Measurements from ENCODE around the gene BTN2A1. TPM values are rescaled to one million over a fixed set of nuclear protein-coding genes. Genes with fewer than 3 reads are reported as not detected.

BTN2A1 gene
- total RNA-seq, 1 experiment from 2014 or later, result 6.4 TPM

DNA sequence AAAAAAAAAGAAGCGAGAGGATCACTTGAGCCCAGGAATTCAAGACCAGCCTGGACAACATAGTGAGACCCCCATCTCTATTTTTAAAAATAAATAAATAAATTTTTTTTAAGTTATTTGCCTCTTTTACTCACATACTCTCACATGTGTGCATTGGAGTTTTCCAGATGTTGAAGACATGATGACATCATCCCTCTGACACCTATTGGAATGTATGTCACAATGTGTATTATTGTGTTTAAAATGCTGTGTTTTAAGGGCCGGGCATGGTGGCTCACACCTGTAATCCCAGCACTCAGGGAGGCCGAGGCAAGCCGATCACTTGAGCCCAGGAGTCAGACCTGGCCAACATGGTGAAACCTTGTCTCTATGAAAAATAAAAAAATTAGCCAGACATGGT lies 24.6 kb downstream of the BTN2A1 start:
- H3K9ac ChIP-seq (ENCODE audit: low read length), result no peak overlapping the region
- H3K9me3 ChIP-seq (ENCODE audit: low read length), result 0 out of 2 replicates have a peak, but pooled peaks cover 4% of the 10 kb centered on the region
- H4K20me1 ChIP-seq (ENCODE audit: insufficient read depth, low read depth, low read length), result no peaks in the 10 kb centered on the region
- H3K27ac ChIP-seq (ENCODE audit: low read length), result no peak overlapping the region
- H3K27me3 ChIP-seq (ENCODE audit: low read length), result 0 out of 2 replicates have a peak, but pooled peaks cover 2% of the 10 kb centered on the region
- H3K9me2 ChIP-seq (replicated peaks; ENCODE audit: insufficient read depth, low read length), result no peaks in the 10 kb centered on the region
- peaks cover under 1% of the 10 kb centered on the region; the same call in 1 of the 2 replicates for H3K4me1 ChIP-seq (ENCODE audit: low read length)
- no peaks in the 10 kb centered on the region for H3K79me2 ChIP-seq (ENCODE audit: low read length)
- no peaks in the 10 kb centered on the region for H3K36me3 ChIP-seq (ENCODE audit: insufficient read depth, low read length)
- DNase-seq, result no peak
- H3K4me2 ChIP-seq (ENCODE audit: low read depth, low read length, poor library complexity, severe bottlenecking), result no peak overlapping the region
- H2AFZ ChIP-seq (ENCODE audit: low read length), result no peak overlapping the region
- H3K4me3 ChIP-seq (ENCODE audit: low read length), result no peak overlapping the region

- Histone ChIP-seq H3K4me2 (ENCODE audit: low read depth, low read length, poor library complexity, severe bottlenecking) (no peak overlapping the region), H3K27me3 (ENCODE audit: low read length) (0 out of 2 replicates have a peak, but pooled peaks cover 2% of the 10 kb centered on the region), H3K27ac (ENCODE audit: low read length) (no peak overlapping the region), H3K4me1 (ENCODE audit: low read length) (no peaks in the 10 kb centered on the region), H3K9me3 (ENCODE audit: low read length) (0 out of 2 replicates have a peak, but pooled peaks cover 4% of the 10 kb centered on the region), H3K36me3 (ENCODE audit: insufficient read depth, low read length) (no peaks in the 10 kb centered on the region), H3K9me2 (replicated peaks; ENCODE audit: insufficient read depth, low read length) (no peaks in the 10 kb centered on the region), H3K4me3 (ENCODE audit: low read length) (no peak overlapping the region), H4K20me1 (ENCODE audit: insufficient read depth, low read depth, low read length) (no peaks in the 10 kb centered on the region), H2AFZ (ENCODE audit: low read length) (no peak overlapping the region), H3K9ac (ENCODE audit: low read length) (no peak overlapping the region), H3K79me2 (ENCODE audit: low read length) (no peaks in the 10 kb centered on the region)
- no peak for DNase-seq
These were observed 26.0 kb downstream of the BTN2A1 start for GRCh38 chr6:26483727-26484126.

DNA sequence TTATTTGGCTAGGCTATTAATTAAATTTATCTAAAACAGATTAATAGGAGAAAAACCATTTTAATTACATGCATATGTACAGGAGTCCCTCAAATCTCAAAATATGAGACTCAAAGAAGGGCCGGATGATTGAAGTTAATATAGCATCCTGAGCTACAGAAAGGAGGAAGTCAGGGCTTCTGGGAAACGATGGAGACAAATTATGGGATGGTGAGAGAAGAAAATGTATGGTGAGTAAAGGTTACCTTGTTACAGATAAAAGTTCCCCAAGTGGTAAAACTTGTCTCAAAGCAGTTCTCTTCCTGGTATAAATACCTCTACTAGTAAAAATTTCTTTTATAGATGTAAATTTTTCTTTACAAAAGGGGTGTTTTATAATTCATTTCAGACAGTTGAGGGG lies 26.4 kb downstream of the BTN2A1 start:
- Histone ChIP-seq H3K79me2 (ENCODE audit: low read length) (no peaks in the 10 kb centered on the region), H3K9me2 (replicated peaks; ENCODE audit: insufficient read depth, low read length) (no peaks in the 10 kb centered on the region), H3K27me3 (ENCODE audit: low read length) (0 out of 2 replicates have a peak, but pooled peaks cover 2% of the 10 kb centered on the region), H3K9me3 (ENCODE audit: low read length) (0 out of 2 replicates have a peak, but pooled peaks cover 4% of the 10 kb centered on the region), H3K4me3 (ENCODE audit: low read length) (no peak overlapping the region), H3K27ac (ENCODE audit: low read length) (no peak overlapping the region), H2AFZ (ENCODE audit: low read length) (no peak overlapping the region), H3K4me2 (ENCODE audit: low read depth, low read length, poor library complexity, severe bottlenecking) (no peak overlapping the region), H3K9ac (ENCODE audit: low read length) (no peak overlapping the region), H3K36me3 (ENCODE audit: insufficient read depth, low read length) (no peaks in the 10 kb centered on the region), H3K4me1 (ENCODE audit: low read length) (no peaks in the 10 kb centered on the region), H4K20me1 (ENCODE audit: insufficient read depth, low read depth, low read length) (no peaks in the 10 kb centered on the region)
- DNase-seq, result no peak

DNA sequence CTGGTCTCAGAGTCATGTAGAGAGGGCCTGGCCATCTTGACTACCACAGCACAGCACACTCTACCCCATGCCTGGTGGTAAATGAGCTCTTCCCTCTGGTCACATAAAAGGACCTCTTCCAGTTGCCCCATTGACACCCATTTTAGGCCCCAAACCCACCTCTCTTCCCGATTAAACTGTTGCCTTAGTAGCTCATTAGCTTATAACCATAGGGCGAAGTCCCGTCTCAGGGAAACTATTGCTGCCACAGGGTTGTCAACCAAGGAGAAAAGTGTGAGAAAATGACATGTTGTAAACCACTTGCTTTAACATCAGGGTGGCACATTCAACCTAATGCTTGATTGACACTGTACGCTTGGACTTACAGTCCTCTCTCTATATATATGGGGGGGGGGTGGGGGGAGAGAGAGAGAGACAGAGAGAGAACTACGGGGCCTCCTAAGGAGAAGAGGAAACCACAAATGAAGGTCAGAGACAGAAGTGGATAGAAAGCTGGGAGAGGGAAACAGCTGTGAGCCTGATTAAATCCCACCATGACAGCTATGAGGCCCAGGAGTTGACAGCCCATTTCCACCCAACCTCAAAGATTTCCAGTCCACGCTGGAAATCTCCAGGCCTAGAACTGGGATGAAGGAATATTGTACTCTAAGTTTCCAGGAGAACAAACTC lies 27.5 kb downstream of the BTN2A1 start:
- Histone ChIP-seq H3K36me3 (ENCODE audit: insufficient read depth, low read length) (no peaks in the 10 kb centered on the region), H3K27me3 (ENCODE audit: low read length) (0 out of 2 replicates have a peak, but pooled peaks cover 2% of the 10 kb centered on the region), H3K4me2 (ENCODE audit: low read depth, low read length, poor library complexity, severe bottlenecking) (no peak overlapping the region), H3K9me2 (replicated peaks; ENCODE audit: insufficient read depth, low read length) (no peaks in the 10 kb centered on the region), H3K9ac (ENCODE audit: low read length) (no peak overlapping the region), H3K79me2 (ENCODE audit: low read length) (no peaks in the 10 kb centered on the region), H3K4me3 (ENCODE audit: low read length) (no peak overlapping the region), H3K27ac (ENCODE audit: low read length) (no peak overlapping the region), H3K9me3 (ENCODE audit: low read length) (0 out of 2 replicates have a peak, but pooled peaks cover 4% of the 10 kb centered on the region), H4K20me1 (ENCODE audit: insufficient read depth, low read depth, low read length) (no peaks in the 10 kb centered on the region), H2AFZ (ENCODE audit: low read length) (no peak overlapping the region), H3K4me1 (ENCODE audit: low read length) (no peaks in the 10 kb centered on the region)
- DNase-seq, result no peak

DNA sequence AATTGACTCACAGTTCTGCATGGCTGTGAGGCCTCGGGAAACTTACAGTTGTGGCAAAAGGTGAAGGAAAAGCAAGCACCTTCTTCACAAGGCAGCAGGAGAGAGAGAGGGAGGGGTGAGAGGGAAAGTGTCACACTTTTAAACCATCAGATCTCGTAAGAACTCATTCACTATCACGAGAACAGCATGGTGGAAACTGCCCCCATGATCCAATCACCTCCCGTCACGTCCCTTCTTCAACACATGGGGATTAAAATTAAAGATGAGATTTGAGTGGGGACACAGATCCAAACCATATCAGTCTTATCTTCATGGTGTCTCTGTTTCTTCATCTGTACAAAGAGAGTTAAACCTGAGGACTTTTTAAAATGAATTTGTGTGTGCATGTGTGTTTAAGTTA lies 28.6 kb downstream of the BTN2A1 start:
- DNase-seq, result no peak
- Histone ChIP-seq H3K9ac (ENCODE audit: low read length) (no peak overlapping the region), H3K79me2 (ENCODE audit: low read length) (no peaks in the 10 kb centered on the region), H3K36me3 (ENCODE audit: insufficient read depth, low read length) (no peaks in the 10 kb centered on the region), H3K4me2 (ENCODE audit: low read depth, low read length, poor library complexity, severe bottlenecking) (no peak overlapping the region), H2AFZ (ENCODE audit: low read length) (no peak overlapping the region), H3K9me2 (replicated peaks; ENCODE audit: insufficient read depth, low read length) (no peaks in the 10 kb centered on the region), H3K4me1 (ENCODE audit: low read length) (no peaks in the 10 kb centered on the region), H4K20me1 (ENCODE audit: insufficient read depth, low read depth, low read length) (no peaks in the 10 kb centered on the region), H3K27ac (ENCODE audit: low read length) (no peak overlapping the region), H3K9me3 (ENCODE audit: low read length) (no peaks in the 10 kb centered on the region), H3K4me3 (ENCODE audit: low read length) (no peak overlapping the region), H3K27me3 (ENCODE audit: low read length) (0 out of 2 replicates have a peak, but pooled peaks cover 2% of the 10 kb centered on the region)

- Histone ChIP-seq H3K9ac (ENCODE audit: low read length) (no peak overlapping the region), H3K9me3 (ENCODE audit: low read length) (no peaks in the 10 kb centered on the region), H3K79me2 (ENCODE audit: low read length) (no peaks in the 10 kb centered on the region), H3K27ac (ENCODE audit: low read length) (no peak overlapping the region), H3K36me3 (ENCODE audit: insufficient read depth, low read length) (no peaks in the 10 kb centered on the region), H3K9me2 (replicated peaks; ENCODE audit: insufficient read depth, low read length) (no peaks in the 10 kb centered on the region), H3K27me3 (ENCODE audit: low read length) (0 out of 2 replicates have a peak, but pooled peaks cover 2% of the 10 kb centered on the region), H4K20me1 (ENCODE audit: insufficient read depth, low read depth, low read length) (no peaks in the 10 kb centered on the region), H3K4me3 (ENCODE audit: low read length) (no peak overlapping the region), H2AFZ (ENCODE audit: low read length) (no peak overlapping the region), H3K4me1 (ENCODE audit: low read length) (no peaks in the 10 kb centered on the region), H3K4me2 (ENCODE audit: low read depth, low read length, poor library complexity, severe bottlenecking) (no peak overlapping the region)
- DNase-seq, result no peak
These were observed 29.7 kb downstream of the BTN2A1 start for GRCh38 chr6:26487466-26487865.

- no peaks in the 10 kb centered on the region for H3K9me2 ChIP-seq (replicated peaks; ENCODE audit: insufficient read depth, low read length)
These were observed 32.5 kb downstream of the BTN2A1 start for GRCh38 chr6:26489996-26490964.

GRCh38 chr6:26491604-26492003 lies 33.8 kb downstream of the BTN2A1 start:
- no peak overlapping the region for H3K9ac ChIP-seq (ENCODE audit: low read length)
- DNase-seq, result no peak

More at GRCh38 chr6:26489996-26490964, 32.5 kb downstream of the BTN2A1 start:
- Histone ChIP-seq H3K79me2 (ENCODE audit: low read length) (no peaks in the 10 kb centered on the region), H3K4me1 (ENCODE audit: low read length) (peaks cover 2% of the 10 kb centered on the region; the same call in 1 of the 2 replicates), H3K27ac (ENCODE audit: low read length) (no peak overlapping the region), H3K4me3 (ENCODE audit: low read length) (no peak overlapping the region), H3K4me2 (ENCODE audit: low read depth, low read length, poor library complexity, severe bottlenecking) (no peak overlapping the region), H3K9ac (ENCODE audit: low read length) (no peak overlapping the region), H3K36me3 (ENCODE audit: insufficient read depth, low read length) (no peaks in the 10 kb centered on the region), H4K20me1 (ENCODE audit: insufficient read depth, low read depth, low read length) (no peaks in the 10 kb centered on the region), H2AFZ (ENCODE audit: low read length) (no peak overlapping the region), H3K27me3 (ENCODE audit: low read length) (0 out of 2 replicates have a peak, but pooled peaks cover 2% of the 10 kb centered on the region), H3K9me3 (ENCODE audit: low read length) (no peaks in the 10 kb centered on the region)
- DNase-seq, result no peak

More at GRCh38 chr6:26491604-26492003, 33.8 kb downstream of the BTN2A1 start:
- Histone ChIP-seq H3K9me3 (ENCODE audit: low read length) (no peaks in the 10 kb centered on the region), H3K36me3 (ENCODE audit: insufficient read depth, low read length) (no peaks in the 10 kb centered on the region), H3K4me1 (ENCODE audit: low read length) (peaks cover 4% of the 10 kb centered on the region; the same call in 1 of the 2 replicates), H2AFZ (ENCODE audit: low read length) (no peak overlapping the region), H4K20me1 (ENCODE audit: insufficient read depth, low read depth, low read length) (no peaks in the 10 kb centered on the region), H3K27ac (ENCODE audit: low read length) (no peak overlapping the region), H3K27me3 (ENCODE audit: low read length) (0 out of 2 replicates have a peak, but pooled peaks cover 2% of the 10 kb centered on the region), H3K9me2 (replicated peaks; ENCODE audit: insufficient read depth, low read length) (no peaks in the 10 kb centered on the region), H3K4me2 (ENCODE audit: low read depth, low read length, poor library complexity, severe bottlenecking) (no peak overlapping the region), H3K79me2 (ENCODE audit: low read length) (no peaks in the 10 kb centered on the region), H3K4me3 (ENCODE audit: low read length) (no peak overlapping the region)
